ENCODE data around the gene TLCD3B. TPM values are rescaled to one million over a fixed set of nuclear protein-coding genes. Genes with fewer than 3 reads are reported as not detected.
"Not testable (repeated sequence)": the region's sequence is repeated elsewhere in the genome, so short reads cannot be mapped to it uniquely, and the experiment has no call there.

The TLCD3B gene
- total RNA-seq, 2 donors from 2014 or later: 3.4 to 14.1 TPM

DNA sequence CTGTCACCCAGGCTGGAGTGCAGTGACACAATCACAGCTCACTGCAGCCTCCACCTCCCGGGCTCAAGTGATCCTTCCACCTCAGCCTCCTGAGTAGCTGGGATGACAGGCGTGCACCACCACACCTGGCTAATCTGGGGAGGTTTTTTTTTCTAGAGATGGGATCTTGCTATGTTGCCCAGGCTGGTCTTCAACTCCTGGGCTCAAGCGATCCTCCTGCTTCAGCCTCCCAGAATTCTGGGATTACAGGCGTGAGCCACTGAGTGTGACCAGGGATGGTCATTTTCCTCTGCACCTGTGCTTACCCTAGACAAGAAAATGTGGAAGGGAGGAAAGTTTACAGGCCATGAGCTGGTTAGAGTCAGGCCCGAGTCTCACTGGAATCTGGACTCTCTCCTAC is 9.6 kb upstream of the TLCD3B start:
- H3K27ac Mint-ChIP-seq; H3K9me3 Mint-ChIP-seq; ATAC-seq; DNase-seq (ENCODE audit: low spot score in 2 of 2); H3K36me3 Mint-ChIP-seq: not testable (repeated sequence)

DNA sequence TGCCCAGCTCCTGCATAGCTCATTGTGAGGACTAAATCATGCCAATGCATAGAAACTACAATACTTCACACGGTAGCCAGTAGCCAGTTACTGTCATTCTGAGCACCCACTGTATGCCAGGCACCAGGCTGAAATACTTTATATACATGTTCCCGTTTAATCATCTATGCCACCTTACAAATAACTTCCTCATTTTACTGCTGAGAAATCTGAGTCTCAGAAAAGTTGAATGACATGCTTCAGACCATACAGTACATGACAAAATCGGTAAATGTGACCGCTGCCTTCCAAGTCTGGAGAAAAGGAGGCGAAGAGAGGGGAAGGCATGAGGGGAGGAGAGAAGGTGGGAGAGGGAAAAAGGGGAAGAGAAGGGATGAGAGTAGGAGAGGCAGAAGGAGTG is 9.2 kb upstream of the TLCD3B start:
- Mint-ChIP-seq H3K27ac (no peak overlapping the region), H3K9me3 (no peaks in the 10 kb centered on the region), H3K36me3 (no peaks in the 10 kb centered on the region)
- DNase-seq (ENCODE audit: low spot score in 2 of 2) (no peak), ATAC-seq (no peak)

DNA sequence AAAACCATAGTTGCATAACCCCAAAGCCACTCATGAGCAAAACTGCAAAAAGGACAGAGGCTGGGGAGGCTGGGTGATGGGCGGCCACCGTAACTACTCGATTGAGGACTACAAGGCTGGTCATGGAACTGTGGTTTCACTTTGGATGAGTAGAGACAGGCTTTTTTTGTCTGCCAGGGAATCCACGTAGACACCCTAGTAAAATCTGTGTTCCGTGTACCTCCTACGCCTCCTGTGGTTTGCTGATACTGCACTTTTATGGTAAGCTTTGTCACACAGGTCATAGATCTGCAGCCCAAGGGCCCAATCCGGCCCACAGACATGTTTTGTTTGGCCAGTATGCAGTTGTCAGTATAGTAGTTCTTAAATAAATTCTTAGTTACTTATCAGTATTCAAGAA is 2.2 kb upstream of the TLCD3B start:
- Mint-ChIP-seq H3K36me3 (no peaks in the 10 kb centered on the region), H3K27ac (no peak overlapping the region), H3K9me3 (no peaks in the 10 kb centered on the region)
- ATAC-seq (peak; percentile 39 to 50), DNase-seq (ENCODE audit: low spot score in 2 of 2) (no peak)

DNA sequence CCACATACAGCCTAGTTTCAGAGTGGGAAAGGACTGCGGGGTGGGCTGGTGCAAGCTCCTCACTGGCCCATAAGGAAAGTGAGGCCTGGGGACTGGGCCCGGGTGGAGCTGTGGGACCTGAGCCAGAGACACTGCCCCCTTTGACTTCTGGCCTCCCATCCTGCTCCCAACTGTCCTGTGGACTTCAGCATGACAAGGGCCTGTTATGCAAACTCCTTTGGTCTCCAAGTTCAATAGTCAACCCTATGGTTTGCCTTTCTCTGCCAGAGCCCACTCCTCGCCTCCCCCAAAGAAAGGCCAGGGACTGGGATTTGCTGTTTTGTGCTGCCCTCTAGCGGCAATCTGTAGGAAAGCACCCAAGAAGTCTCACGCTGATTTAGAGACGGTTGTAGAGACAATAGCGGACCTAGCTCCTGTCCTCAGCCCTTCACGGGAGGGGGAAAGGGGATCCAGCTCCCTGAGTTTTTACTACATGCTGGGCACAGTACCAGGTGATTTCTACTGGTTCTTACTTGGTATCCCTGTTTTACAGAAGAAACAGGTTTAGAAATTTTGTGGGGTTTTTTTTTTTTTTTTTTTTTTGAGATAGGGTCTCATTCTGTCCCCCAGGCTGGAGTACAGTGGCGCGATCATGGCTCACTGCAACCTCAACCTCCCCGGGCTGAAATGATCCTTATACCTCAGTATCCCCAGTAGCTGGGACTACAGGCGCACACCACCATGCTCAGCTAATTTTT is 1.2 kb upstream of the TLCD3B start:
- Mint-ChIP-seq H3K27ac (no peak overlapping the region), H3K9me3 (no peaks in the 10 kb centered on the region), H3K36me3 (no peaks in the 10 kb centered on the region)
- DNase-seq (ENCODE audit: low spot score in 2 of 2) (peak in 1 of 2 donors; percentile 71), ATAC-seq (peak; percentile 63 to 69)

DNA sequence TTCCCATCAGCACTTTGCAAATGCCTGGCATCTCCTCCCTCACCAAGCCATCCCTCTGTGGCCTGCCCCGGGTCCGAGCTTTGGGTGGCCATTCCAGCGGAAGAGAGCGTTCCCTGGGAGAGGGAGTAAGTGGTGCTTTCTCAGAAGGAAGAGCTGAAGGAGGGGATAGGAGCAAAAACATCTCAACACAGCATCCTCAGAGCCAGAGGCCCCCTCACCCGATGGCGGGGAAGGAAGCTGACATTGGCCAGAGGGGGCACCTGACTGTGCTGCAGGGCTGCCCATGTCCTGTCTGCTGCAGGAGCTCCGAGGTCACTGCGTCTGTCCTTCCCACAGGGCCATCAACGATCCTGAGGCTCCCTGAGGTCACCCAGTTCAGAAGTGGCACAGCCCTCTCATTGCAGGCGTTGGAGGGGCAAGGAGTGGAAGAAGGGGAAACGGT is 427 bp upstream of the TLCD3B start:
- no peak overlapping the region for H3K27ac Mint-ChIP-seq
- H3K9me3 Mint-ChIP-seq: no peaks in the 10 kb centered on the region
- ATAC-seq: no peak
- no peak for DNase-seq (ENCODE audit: low spot score in 2 of 2)
- no peaks in the 10 kb centered on the region for H3K36me3 Mint-ChIP-seq

DNA sequence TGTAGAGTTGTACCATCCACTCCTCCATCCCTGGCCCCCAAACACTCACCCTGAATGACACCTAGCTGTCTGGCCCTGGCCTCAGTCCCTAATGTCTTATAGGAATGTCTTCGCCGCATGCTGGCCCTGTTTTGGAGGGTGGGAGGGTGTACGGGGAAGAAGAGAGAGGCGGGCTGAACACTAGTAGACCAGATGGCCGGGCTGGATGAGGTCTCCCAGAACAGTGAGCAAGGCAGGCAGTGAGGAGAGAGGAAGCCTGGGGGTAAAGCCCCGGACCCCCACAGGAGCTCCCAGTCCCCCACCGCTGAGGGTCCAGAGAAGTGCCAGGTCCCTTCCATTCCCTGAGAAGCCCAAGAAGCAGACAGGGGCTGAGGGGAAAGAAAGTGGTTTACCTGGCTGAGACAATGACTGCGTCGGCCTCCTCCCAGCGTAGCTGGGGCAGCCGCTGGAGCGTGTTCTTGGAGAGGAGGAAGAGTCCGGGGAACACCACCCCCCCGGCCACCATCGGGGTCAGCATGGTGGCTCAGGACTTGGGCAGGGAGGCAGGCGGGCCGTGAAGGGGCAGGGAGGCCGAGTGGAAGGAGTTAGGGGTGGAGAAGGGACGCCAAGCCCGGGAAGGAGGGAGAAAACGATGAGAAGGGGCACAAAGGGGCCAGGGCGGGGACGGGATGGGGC is 923 bp downstream of the TLCD3B start:
- H3K9me3 Mint-ChIP-seq: no peaks in the 10 kb centered on the region
- DNase-seq (ENCODE audit: low spot score in 2 of 2): no peak
- no peak overlapping the region for H3K27ac Mint-ChIP-seq
- no peak for ATAC-seq
- no peaks in the 10 kb centered on the region for H3K36me3 Mint-ChIP-seq

DNA sequence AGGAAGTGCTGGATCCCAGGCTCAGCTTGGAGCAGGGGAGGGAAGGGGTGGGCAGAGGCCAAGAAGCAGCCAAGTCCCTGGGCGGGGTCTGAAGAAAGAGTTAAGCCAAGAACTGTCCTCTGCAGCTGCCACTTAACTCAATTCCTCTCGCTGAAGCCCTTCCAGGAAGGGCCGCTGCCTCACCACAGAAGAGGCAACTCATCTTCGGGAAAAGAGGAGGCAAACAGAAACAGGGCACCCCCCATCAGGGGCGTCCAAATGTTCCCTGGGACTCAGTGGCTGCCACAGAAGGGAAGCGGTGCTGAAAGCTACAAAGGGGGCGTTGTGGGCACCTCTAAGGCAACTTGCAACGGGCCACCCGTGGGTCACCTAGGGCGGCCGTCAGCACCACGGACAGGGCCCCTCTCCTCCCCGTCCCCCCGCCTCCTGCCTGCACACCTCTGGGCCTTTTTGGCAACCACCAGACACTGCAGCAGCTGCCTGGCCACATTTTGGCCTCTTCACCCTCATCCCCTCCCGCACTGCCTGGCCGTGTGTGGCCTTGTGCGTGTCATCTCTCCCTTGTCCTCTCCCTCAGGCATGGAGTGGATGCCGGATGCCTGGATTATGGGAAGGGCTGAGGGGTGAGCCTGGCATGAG is 2.5 kb downstream of the TLCD3B start:
- no peaks in the 10 kb centered on the region for H3K36me3 Mint-ChIP-seq
- ATAC-seq (no peak), DNase-seq (ENCODE audit: low spot score in 2 of 2) (no peak)
- H3K27ac Mint-ChIP-seq: no peak overlapping the region
- no peaks in the 10 kb centered on the region for H3K9me3 Mint-ChIP-seq

DNA sequence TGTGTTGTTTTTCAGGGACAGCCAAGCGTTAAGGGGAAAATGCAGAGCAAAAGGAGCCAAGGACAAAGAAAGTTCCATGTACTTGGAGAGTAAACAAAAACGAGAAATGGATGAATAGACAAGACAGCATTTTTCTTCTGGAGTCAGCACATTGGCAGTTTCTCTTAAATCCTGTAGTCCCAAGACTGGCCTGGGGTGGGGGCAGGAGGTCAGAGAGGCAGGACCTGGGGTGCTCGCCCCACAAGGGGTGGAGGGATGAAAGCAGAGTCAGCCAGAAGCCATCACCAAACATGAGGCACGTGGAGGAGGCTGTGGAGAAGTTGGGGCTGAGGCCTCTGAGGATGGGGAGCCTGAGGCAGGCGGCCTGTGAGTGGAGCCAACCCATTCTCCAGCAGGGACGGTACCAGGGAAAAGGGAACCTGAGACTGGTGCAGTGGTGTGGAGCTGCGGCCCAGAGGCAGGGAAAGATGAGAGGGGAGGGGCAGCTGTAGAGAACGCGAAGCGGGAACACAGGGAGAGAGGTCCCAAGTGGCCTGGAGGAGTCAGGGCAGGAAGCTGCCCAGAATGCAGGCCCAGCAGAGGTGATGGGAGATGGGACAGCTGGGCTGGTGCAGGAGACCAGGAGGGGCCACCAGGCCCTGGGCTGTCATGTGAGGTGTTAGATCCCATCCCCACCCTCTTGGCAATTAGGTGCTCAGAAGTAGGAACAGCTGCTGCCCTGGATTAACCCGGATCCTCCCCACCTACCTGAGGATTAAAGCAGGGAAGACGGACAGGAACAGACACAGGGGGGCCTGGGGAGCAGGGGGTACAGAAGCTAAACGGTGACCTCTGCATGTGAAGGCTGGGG is 3.3 kb downstream of the TLCD3B start:
- Mint-ChIP-seq H3K27ac (no peak overlapping the region), H3K9me3 (no peaks in the 10 kb centered on the region), H3K36me3 (no peaks in the 10 kb centered on the region)
- DNase-seq (ENCODE audit: low spot score in 2 of 2): no peak
- no peak for ATAC-seq

DNA sequence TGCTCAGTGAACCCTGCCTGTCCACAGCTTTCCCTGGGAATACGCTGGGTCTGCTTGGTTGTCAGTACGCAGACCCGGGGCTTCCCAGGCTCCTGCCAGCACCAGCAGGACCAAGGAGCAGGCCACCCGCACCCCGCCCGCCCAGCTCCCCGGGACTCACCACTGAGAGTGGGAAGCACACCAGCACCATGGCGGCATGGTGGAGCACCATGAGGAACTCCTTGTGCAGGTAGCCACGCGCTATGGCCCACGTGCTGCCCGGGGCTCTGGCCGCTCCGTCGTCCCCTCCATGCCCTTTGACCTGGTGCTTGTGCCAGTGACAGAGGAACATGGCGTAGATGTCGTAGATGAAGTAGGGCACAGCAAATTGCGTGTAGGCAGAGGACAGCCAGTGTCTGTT is 4.6 kb downstream of the TLCD3B start:
- Mint-ChIP-seq H3K36me3 (no peaks in the 10 kb centered on the region), H3K27ac (no peak overlapping the region), H3K9me3 (no peaks in the 10 kb centered on the region)
- no peak for DNase-seq (ENCODE audit: low spot score in 2 of 2)
- no peak for ATAC-seq

DNA sequence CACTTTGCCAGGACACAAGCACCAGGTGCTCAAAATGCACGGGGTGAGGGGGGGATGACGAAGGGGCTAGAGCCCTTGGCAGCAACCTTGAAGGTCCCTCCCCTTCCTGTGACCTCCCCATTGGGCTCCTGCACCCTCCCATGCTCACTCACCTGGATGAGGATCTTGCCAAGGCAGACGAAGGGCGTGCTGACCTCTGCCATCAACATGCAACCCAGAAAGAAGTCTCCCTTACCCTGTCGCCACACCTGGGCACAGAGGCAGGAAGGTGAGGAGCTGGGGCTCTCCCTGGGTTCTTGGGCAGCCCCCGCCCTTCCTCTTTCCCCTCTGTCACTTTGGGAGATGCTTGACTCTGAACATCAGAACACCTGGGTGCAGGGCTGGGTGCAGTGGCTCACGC is 5.5 kb downstream of the TLCD3B start:
- Mint-ChIP-seq H3K36me3 (no peaks in the 10 kb centered on the region), H3K27ac (no peak overlapping the region), H3K9me3 (no peaks in the 10 kb centered on the region)
- DNase-seq (ENCODE audit: low spot score in 2 of 2) (no peak), ATAC-seq (no peak)

DNA sequence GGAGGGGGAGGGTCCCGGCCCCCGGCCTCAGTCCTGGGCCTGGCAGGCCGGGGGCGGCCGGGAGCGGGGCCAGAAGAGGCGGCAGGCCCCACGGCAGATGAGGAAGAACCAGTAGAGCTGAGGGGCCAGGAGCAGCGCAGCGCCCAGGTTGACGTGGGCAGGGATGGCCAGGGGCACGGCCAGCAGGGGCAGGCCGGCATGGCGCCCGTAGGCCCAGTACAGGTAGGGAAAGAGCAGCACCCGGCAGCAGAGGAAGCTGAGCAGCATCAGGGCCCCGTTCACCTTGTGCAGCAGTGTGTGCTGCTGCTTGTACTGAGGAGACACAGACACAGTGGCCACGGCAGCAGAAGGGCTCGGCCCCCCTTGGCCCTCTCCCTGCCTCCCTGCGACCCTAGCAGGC is 5.9 kb downstream of the TLCD3B start:
- H3K36me3 Mint-ChIP-seq: no peaks in the 10 kb centered on the region
- no peaks in the 10 kb centered on the region for H3K9me3 Mint-ChIP-seq
- DNase-seq (ENCODE audit: low spot score in 2 of 2) (no peak), ATAC-seq (no peak)
- H3K27ac Mint-ChIP-seq: no peak overlapping the region

DNA sequence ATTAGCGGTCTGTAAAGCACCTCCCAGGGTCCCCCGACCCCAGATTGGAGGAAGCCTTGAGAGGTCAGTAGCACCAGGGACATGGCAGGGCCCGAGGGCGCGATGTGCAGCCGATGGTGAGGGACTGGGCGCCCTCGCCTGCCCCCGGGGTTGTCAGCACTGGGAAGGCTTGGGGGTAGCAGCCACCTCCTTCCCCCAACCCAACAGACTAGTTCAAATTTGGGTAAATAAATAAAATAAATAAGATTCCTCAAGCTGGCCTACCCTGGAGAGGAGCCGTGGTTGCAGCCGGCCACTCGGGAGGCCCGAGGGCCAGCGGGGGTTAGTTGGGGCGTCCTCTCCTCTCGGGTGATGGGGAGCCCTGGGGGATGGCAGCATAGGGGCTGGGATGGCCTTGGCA is 6.6 kb downstream of the TLCD3B start:
- Mint-ChIP-seq H3K27ac (peak overlapping the region in 1 of 2 donors; percentile 80), H3K36me3 (no peaks in the 10 kb centered on the region), H3K9me3 (no peaks in the 10 kb centered on the region)
- DNase-seq (ENCODE audit: low spot score in 2 of 2) (no peak), ATAC-seq (no peak)

DNA sequence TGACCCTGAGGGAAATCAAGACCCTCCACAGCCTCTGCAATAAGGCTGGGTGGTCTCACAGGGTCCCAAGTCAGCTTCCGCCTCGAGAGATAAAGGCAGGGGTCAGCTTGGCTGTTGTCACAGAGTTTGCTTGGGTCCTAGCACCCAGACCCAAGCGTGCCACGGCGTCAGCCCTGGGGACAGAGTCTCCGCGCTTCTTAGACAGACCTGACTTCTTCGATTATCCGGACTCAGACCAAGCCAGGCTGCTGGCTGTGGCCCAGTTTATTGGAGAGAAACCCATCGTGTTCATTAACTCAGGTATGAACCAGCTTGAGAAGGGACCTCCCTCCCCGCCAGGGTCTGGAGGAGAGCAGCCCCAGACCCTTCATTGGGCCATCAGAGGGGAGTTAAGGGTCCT is 7.5 kb downstream of the TLCD3B start:
- ATAC-seq: no peak
- Mint-ChIP-seq H3K36me3 (no peaks in the 10 kb centered on the region), H3K9me3 (no peaks in the 10 kb centered on the region), H3K27ac (no peak overlapping the region)
- DNase-seq (ENCODE audit: low spot score in 2 of 2): no peak

DNA sequence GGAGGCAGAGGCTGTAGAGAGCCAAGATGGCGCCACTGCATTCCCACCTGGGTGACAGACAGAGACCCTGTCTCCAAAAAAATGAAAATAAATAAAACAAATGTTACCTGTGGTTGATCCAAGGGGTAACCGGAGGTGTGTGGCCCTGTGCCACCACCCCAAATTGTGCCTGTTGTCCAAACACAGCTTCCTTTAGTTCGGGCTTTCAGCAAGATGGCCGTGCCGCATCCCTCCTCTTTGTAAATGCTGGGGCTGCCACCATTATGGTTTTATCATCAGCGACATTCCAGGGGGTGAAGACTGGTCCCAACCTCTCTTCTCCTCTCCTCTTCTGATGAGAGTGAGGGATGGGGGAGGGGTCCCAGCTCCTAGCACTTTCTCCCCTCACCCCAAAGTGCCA is 8.2 kb downstream of the TLCD3B start, which contains the start of gene C16orf92:
TSS of gene C16orf92 (plus strand) at position 312 of the 400 bp plus-strand sequence. CDS start 143 bp downstream, outside the sequence.
- Mint-ChIP-seq H3K27ac (peak within 1 kb of the TSS; percentile 29 to 80), H3K9me3 (no peaks in the 10 kb centered on the region), H3K36me3 (no peaks in the 10 kb centered on the region)
- DNase-seq (ENCODE audit: low spot score in 2 of 2) (no peak), ATAC-seq (no peak)

DNA sequence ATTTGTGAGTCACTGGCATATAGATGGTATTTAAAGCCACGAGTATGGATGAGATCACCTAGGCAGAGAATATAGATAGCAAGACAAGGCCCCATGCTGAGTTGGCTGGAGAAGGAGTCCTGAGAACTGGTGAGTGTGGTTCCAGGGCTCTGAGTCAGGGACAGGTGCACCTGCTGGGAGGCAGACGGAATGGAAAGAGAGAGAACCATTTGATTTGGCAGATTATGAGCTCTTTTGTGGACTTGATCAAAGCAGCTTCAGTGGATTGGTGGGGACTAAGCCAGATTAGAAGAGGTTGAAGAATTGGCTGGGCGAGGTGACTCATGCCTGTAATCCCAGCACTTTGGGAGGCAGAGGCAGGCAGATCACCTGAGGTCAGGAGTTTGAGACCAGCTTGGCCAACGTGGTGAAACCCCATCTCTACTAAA is 12.3 kb downstream of the TLCD3B start:
- DNase-seq (ENCODE audit: low spot score in 2 of 2) (no peak), ATAC-seq (peak; percentile 34 to 35)
- Mint-ChIP-seq H3K36me3 (no peaks in the 10 kb centered on the region), H3K9me3 (no peaks in the 10 kb centered on the region), H3K27ac (no peak overlapping the region)

DNA sequence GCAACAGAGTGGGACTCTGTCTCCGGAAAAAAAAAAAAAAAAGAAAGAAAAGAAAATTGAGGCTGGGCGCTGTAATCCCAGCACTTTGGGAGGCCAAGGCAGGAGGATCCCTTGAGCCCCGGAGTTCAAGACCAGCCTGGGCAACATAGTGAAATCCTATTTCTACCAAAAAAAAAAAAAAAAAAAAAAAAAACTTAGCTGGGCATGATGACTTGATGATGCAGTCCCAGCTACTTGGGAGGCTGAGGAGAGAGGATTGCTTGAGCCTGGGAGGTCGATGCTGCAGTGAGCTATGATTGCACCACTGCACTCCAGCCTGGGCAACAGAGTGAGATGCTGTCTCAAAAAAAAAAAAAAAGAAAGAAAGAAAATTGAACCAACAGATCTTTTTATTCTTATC is 13.1 kb downstream of the TLCD3B start:
- H3K36me3 Mint-ChIP-seq; ATAC-seq; DNase-seq (ENCODE audit: low spot score in 2 of 2); H3K9me3 Mint-ChIP-seq; H3K27ac Mint-ChIP-seq: not testable (repeated sequence)

DNA sequence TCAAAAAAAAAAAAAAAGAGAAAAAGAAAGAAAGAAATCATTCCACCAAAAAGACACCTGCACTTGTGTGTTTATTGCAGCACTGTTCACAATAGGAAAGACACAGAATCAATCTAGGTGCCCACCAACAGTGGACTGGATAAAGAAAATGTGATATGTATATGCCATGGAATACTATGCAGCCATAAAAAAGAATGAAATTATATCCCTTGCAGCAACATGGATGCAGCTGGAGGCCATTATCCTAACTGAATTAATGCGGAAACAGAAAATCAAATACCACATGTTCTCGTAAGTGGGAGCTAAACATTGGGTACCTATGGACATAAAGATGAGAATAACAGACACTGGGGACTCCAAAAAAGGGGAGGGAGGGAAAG is 13.8 kb downstream of the TLCD3B start:
- H3K36me3 Mint-ChIP-seq: no peaks in the 10 kb centered on the region
- no peak overlapping the region for H3K27ac Mint-ChIP-seq
- H3K9me3 Mint-ChIP-seq: no peaks in the 10 kb centered on the region
- no peak for ATAC-seq
- DNase-seq (ENCODE audit: low spot score in 2 of 2): no peak

Measured in activated naive CD4-positive, alpha-beta T cell treated with anti-CD3 and anti-CD28 coated beads, Interleukin-2, amount 50 U/mL, for 72 hours (primary cell).